Activated CD4-positive, alpha-beta T cell treated with anti-CD3 and anti-CD28 coated beads for 24 hours (primary cell): ENCODE data around the gene R3HDM1.
"Not testable (repeated sequence)": the region's sequence is repeated elsewhere in the genome, so short reads cannot be mapped to it uniquely, and the experiment has no call there.

Experiments used
- DNase-seq, 2 donors: peaks; one replicate each; pipeline ENCODE4 v3.0.0-alpha.2; 2020; ENCODE audit warnings: low read depth in 2 of 2

Gene R3HDM1

GRCh38 chr2:135570884-135571283, 39.6 kb downstream of the R3HDM1 start:
- no peak for DNase-seq

GRCh38 chr2:135573620-135574019, 42.3 kb downstream of the R3HDM1 start:
- DNase-seq, result no peak

- no peak for DNase-seq
Observed at GRCh38 chr2:135581282-135581681, 50.0 kb downstream of the R3HDM1 start.

- no peak for DNase-seq
Observed at GRCh38 chr2:135582383-135582782, 51.1 kb downstream of the R3HDM1 start.

GRCh38 chr2:135585586-135585985, 54.3 kb downstream of the R3HDM1 start:
- no peak for DNase-seq

- no peak for DNase-seq
Observed at GRCh38 chr2:135586148-135586547, 54.9 kb downstream of the R3HDM1 start.

- DNase-seq, result no peak
Observed at GRCh38 chr2:135587958-135588357, 56.7 kb downstream of the R3HDM1 start.

- no peak for DNase-seq
Observed at GRCh38 chr2:135590619-135591260, 59.5 kb downstream of the R3HDM1 start.

GRCh38 chr2:135600915-135601314, 69.6 kb downstream of the R3HDM1 start:
- DNase-seq, result no peak

- no peak for DNase-seq
Observed at GRCh38 chr2:135603543-135603942, 72.3 kb downstream of the R3HDM1 start.

GRCh38 chr2:135607561-135607960, 76.3 kb downstream of the R3HDM1 start:
- no peak for DNase-seq

GRCh38 chr2:135612319-135612718, 81.0 kb downstream of the R3HDM1 start:
- DNase-seq, result no peak

GRCh38 chr2:135615404-135615803, 84.1 kb downstream of the R3HDM1 start:
- no peak for DNase-seq

- no peak for DNase-seq
Observed at GRCh38 chr2:135617501-135618015, 86.3 kb downstream of the R3HDM1 start.

- no peak for DNase-seq
Observed at GRCh38 chr2:135620198-135620597, 88.9 kb downstream of the R3HDM1 start.

- DNase-seq, result no peak
Observed at GRCh38 chr2:135629520-135629919, 98.2 kb downstream of the R3HDM1 start.

- DNase-seq, result not testable (repeated sequence)
Observed at GRCh38 chr2:135630034-135630433, 98.8 kb downstream of the R3HDM1 start.

- no peak for DNase-seq
Observed at GRCh38 chr2:135630488-135630887, 99.2 kb downstream of the R3HDM1 start.

- no peak for DNase-seq
Observed at GRCh38 chr2:135633582-135633981, 102.3 kb downstream of the R3HDM1 start.

GRCh38 chr2:135635212-135635835, 104.0 kb downstream of the R3HDM1 start:
- no peak for DNase-seq

GRCh38 chr2:135636982-135637381, 105.7 kb downstream of the R3HDM1 start:
- no peak for DNase-seq

GRCh38 chr2:135637456-135638087, 106.3 kb downstream of the R3HDM1 start:
- no peak for DNase-seq

GRCh38 chr2:135638825-135639224, 107.5 kb downstream of the R3HDM1 start:
- no peak for DNase-seq
